ENCODE measurements around the gene LRRN3.
"Not testable (repeated sequence)": the region's sequence is repeated elsewhere in the genome, so short reads cannot be mapped to it uniquely, and the experiment has no call there.

LRRN3 gene

DNA sequence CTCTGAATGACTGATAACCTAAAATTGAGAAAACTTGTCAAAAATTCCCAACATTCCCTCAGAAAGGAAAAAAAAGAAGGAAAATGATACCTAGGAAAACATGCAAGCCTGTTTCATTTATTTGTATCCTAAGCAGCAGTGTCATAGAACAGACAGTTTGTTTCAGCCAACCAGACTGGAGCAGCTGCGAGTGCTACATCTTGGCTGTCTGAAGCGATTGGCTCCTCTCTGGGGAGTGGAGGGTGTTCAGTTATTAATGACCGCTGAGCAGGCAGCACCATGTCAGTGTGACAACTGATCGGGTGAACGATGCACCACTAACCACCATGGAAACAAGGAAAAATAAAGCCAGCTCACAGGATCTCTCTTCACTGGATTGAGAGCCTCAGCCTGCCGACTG is at the start of gene LRRN3:
Gene LRRN3, plus strand, starts transcription at position 282 of the 400 bp plus-strand sequence. CDS start 31,646 bp downstream, outside the sequence.
- DNase-seq (ENCODE audit: low read depth): no peak

DNA sequence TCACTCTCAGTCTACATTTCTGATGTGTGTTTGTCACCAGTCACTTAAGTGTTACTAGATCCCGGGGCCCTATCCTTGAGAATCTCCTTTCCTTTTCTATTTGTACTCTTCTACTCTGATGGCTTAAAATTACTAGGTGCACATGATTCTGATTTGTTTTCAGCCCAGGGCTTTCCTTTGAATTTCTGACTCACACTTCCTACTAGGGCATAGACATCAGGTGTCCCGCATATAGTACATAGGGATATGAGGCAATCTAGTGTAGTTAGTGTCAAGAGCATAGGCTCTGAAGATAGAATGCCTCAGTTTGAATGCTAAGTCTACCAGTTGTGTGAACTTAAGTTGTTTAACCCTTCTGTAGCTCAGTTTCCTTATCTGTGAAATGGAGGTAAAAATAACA is 49.4 kb upstream of the LRRN3 start:
- DNase-seq (ENCODE audit: low read depth): no peak

DNA sequence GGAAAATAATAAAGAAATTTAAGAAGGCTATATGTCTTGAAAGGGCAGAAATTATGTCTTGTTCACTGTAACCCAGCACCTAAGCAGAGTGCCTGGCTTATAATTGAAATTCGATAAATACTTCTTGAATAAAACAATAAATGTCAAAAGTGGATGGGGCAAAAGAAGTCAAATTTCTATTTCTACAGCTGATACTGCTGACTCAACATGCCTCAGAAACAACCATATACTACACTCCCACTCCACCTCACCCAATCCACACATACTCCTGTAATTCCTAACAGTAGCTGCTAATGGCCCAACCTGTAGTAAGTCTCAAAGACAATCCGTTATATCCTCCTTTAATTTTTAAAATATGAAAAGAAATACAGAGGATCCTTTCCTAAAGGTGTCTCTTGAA is 48.1 kb upstream of the LRRN3 start:
- DNase-seq (ENCODE audit: low read depth): no peak

DNA sequence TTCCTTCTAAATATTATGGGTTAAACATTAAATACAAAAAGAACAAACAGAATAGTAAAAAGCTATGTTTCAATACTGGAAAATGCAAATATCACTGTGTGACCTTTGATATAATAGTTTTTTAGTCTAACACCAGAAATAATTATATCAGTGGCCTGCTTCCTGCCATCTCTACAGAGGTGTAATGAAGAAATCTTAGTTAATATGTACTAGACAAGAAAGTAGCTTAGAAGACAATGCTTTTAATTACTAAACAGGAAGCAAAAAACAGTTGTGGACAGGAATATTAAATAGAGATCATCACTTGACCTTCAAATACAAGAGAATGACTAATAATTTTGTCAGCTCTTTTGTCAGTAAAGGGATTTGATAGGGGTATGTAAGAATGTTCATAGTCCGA is 47.4 kb upstream of the LRRN3 start:
- DNase-seq (ENCODE audit: low read depth): no peak

DNA sequence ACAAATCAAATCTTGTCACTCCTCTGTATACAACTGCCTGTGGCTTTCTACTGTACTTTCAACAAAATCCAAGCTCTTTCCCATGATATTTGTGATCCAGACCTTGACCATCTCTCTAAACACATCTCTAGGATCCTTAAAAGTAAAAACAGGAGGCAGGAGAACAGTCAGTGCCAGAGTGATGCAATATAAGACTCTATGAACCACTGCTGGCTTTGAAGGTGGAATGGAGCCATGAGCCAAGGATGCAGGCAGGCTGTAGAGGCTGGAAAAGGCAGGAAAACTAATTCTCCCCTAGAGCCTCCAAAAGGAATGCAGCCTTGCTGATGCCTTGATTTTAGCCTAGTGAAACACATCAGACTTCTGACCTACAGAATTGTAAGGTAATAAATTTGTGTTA is 45.5 kb upstream of the LRRN3 start:
- DNase-seq (ENCODE audit: low read depth): no peak

DNA sequence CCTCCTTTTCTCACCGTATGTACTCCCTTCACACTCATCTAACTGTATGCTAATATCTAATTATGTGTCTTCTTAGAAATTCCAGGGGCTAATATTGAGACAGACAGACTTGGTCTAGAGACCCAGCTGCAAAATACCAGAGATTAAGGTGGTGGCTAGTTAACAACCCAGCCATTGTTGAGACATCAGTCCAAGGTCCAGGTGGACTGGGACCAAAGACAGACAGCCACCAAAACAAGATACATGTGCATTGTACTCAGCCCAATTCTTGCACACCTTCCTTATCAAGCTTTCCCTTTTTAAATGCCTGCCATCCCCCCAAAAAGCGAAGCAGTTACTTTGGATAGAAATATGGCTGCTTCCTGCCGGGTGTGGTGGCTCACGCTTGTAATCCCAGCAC is 43.3 kb upstream of the LRRN3 start:
- DNase-seq (ENCODE audit: low read depth): no peak

DNA sequence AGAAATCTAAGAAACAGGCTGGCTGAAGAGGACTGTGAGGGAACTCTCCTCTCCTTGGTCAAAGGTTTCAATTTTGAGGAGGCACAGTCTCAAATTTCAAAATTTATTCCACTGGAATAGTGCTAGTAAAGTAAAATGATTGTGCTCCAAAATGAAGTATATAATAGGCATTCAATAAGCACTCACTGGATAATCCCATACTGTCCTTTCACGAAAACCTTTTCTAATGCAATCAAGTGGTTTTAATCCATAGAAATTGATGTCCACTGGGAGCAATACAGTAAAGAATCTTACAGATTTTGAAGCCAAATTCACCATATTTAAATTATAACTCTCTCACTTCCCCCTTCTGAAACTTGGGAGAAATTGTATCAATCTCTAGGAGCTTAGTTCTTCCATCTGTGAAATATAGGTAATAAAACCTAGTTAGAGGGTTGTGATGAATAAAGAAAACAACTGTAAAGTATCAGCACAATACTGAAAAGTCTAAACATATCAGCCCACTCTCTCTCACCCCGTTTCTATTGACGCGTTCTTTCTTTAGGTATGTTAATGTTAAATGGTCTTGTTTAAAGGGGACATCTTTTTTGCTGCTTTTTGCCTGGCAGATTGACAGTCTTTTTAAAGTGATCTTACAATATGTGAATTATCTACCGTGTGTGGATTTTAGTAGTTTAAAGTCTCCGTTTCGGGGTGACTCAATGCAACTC is 40.8 kb upstream of the LRRN3 start:
- DNase-seq (ENCODE audit: low read depth): no peak

DNA sequence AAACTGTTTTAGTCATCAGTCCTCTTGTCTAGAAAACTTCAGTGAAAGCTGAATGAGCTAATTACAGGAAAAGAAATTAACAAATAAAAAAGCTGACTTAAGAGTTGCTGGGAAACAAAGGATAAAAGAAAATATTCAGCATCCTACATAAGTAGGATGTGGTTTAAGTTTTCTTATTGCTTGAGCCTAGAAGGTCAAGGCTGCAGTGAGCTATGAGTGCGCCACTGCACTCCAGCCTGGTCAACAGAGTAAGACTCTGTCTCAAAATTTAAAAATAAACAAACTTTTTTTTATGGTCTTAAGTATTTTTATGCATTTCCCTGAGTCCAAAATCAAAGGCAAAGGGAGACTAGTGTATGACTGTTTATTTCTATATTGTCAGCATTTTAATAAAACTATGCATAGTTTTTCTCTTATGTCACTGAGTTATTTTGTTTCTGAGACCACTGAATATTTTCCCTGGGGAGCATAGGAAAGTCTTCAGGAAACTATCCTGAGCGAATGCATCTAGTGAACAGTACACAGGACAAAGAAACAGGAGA is 40.0 kb upstream of the LRRN3 start:
- DNase-seq (ENCODE audit: low read depth): no peak

DNA sequence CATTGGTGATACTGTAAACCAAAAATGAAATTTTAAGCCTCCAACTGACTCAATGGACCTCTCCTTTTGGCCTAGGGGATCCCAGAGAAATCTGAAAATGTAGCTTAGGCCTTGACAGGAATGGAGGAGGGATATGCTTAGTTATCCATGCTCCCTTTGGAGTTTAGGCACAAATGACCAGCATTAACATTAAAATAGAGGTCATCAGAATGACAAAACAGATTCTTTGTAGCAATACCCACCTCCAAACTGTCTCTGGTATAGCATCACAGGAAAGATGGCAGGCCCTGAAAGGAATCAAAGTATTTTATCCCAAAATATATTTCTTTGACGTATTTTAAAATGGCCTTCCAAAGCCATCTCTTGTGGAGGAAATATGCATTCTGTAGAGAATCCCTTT is 39.1 kb upstream of the LRRN3 start:
- DNase-seq (ENCODE audit: low read depth): no peak

DNA sequence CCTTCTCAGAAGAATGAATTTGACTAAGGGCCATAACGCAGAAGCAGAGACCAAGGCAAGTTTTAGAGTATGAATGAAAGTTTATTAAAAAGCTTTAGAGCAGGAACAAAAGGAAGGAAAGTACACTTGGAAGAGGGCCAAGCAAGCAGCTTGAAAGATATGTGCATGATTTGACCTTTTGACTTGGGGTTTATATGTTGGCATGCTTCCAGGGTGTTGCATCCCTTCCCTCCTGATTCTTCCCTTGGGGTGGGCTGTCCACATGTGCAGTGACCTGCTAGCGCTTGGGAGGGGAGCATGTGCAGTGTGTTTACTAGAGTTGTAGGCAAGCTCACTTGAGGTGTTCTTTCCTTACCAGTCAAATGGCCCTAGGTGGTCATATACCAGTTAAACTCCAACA is 37.9 kb upstream of the LRRN3 start:
- DNase-seq (ENCODE audit: low read depth): no peak

DNA sequence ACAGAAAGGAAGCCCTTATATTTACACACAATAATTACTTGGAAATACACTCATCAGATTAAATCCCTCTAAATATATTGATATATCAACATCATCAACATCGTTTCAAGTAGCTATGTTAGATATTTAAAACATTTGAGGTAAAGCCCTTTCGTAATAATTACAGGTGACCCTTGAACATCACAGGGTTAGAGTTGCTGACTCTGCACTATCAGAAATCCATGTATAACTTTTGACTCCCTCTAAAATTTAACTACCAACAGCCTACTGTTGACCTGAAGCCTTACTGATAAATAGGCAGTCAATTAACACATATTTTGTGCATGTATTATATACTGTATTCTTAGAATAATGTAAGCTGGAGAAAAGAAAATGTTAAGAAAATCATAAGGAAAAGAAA is 34.6 kb upstream of the LRRN3 start:
- DNase-seq (ENCODE audit: low read depth): no peak

DNA sequence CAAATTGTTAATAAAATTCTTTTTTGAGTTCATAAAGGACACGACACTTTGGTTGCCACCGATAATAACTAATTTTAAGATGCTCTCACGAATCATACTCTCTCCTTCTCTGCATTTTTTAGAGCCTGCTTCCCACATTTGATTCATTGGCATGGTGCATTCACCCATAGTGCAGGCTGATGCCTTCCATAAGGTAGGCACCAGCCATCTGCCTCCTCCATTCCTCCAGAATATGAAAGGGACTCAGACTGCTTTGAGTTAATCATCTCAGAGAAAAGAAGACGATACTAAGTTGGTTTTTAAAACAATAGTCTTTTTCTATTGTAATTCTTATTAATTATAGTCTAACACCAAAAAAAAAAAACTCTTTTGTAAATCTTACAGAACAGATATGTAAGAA is 33.9 kb upstream of the LRRN3 start:
- no peak for DNase-seq (ENCODE audit: low read depth)

DNA sequence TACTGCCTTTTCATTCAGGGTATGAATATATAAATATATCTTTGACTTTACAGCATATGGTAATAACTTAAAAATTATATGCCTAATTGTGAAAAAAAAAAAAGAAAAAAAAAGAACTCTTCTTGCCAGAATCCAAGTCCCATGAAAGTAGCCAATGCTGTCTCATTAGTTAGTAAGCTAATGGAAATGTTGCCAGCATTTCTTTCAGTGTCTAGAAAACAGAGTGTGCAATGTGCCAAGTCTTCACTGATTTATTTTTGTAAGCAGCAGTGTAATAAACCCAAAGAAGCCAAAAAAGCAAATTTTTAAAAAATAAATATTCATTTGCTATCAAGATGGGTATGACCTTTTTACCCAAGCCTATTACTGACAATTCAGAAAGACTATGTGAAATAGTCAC is 31.1 kb upstream of the LRRN3 start:
- no peak for DNase-seq (ENCODE audit: low read depth)

DNA sequence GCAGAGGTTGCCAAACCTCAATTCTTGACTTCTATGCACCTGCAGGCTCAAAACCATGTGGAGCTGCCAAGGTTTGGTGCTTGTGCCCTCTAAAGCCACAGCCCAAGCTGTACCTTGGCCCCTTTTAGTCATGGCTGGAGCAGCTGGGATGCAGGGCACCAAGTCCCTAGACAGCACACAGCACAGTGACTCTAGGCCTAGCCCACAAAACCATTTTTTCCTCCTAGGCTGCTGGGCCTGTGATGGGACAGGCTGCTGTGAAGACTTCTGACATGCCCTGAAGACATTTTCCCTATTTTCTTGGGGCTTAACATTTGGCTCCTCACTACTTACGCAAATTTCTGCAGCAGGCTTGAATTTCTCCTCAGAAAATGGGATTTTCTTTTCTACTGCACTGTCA is 27.8 kb upstream of the LRRN3 start:
- DNase-seq (ENCODE audit: low read depth): no peak

DNA sequence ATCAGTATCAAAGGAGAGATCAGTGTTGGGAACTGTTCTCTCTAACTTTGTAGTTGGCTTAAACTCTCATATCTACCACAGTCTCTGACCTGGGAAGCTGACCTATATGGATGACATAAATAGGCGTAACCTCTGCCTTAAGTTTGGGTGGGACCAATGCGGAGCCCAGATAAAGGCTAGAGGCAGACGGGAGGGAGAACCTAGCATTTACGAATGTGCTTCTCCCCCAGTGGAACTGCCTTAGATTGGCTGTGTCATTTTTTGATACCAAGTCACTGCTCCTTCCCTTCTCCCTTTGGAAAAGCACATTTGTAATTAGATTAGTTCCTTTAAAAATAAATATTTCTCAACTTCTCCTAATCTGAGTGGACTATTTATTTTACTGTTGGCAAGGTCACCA is 23.7 kb upstream of the LRRN3 start:
- DNase-seq (ENCODE audit: low read depth): no peak

DNA sequence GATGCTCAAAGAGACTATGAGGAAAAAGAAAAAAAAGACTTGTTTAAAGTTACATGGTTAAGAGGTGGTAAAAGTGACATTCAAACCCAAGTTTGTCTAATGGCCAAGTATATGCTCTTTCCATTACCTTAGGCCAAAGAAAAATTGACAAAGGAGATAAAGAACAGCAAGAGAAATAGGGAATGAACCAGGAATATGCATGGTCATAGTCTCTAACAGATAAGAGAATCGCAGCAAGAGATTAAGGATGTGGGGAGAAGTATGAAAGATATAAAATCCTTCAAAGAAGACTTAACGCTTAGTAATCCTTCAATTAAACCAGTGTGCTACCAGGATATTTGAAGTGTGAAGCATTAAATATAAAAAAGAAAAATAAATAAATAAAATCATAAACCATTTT is 23.2 kb upstream of the LRRN3 start:
- DNase-seq (ENCODE audit: low read depth): no peak

DNA sequence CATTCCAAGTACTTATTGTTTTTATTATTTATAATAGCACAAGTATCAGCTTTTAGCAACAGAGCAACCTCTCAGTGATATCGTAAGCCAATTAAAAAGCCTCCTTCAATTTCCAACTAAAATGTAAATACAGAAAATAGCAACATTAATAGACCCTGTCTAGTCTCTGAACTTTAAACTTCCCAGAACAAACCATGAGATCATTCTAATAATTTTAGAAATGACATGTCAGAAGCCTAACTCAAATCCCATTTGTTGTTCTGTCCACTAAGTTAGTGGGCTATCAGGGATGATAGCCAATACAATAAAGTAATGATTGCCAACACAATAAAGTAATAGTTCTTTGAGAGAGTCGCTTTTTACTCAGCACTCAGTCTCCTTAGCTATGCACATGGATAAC is 22.3 kb upstream of the LRRN3 start:
- DNase-seq (ENCODE audit: low read depth): no peak

DNA sequence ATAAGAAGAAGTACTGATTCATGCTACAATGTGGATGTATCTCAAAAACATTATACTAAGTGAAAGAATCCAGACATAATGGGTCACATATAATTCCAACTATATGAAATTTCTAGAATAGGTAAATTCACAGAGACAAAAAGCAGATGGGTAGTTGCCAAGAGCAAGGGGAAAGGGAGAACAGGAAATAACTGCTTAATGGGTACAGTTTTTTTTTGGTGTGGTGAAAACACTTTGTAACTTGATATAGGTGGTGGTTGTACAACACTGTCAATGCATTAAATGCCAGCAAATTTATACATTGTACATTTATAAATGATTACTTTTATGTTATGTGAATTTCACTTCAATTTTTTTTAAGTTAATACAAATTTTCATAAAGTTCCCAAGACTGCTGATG is 19.4 kb upstream of the LRRN3 start:
- no peak for DNase-seq (ENCODE audit: low read depth)

DNA sequence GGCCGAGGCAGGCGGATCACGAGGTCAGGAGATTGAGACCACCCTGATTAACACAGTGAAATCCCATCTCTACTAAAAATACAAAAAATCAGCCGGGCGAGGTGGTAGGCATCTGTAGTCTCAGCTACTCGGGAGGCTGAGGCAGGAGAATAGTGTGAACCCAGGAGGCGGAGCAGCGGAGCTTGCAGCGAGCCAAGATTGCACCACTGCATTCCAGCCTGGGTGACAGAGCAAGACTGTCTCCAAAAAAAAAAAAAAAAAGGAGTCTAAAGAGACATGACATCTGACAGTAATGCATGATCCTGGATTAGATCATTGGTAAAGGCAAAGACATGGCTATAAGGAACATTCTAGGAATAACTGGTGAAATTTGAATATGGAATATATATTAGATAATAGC is 18.3 kb upstream of the LRRN3 start:
- not testable (repeated sequence) for DNase-seq (ENCODE audit: low read depth)

DNA sequence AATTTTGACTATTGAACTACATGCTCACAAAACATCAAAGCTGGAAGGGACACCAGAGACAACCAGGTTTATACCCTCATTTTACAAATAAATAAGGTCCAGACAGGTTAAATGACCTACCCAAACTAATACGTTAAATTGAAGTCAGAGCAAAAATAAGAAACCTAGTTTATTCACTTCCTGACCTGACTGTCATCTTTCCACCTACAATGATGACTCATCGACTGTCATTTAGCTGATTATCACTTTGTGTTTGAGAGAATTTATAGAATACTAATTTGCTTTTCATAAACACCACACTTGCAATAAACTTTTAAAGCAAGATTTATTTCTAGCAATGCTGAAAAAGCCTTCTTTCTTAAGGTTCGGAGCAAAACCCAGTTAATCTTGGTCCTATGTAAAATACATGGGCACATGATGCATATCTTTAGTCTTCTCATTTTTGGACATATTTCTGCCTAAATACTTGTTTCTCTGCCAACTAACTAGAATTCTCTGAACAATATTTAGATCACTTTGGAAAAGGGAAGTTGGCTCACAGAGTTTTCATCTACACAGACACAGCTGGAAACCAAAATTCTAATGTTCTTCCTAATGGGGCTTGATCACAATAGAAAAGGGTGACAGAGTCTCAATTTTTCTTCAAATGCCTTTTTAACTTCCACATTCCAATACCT is 16.7 kb upstream of the LRRN3 start:
- DNase-seq (ENCODE audit: low read depth): no peak

DNA sequence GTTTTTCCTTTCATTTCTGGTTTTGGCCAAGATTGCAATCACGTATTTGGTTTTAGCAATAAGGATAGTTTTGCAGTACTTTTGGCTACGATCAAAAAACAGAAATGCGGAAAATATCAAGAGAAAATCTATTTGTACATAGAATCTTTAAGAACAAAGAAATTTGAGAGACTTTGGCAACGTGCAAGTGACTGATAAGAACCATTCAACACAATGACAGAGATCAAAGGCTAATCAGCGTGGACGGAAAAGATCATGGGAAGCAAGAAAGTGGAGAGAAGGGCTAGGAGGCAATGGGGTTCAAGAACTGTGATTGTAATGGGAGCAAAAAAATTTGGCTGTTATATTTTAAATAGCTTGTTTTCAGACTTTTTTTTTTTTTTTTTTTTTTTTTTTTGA is 16.2 kb upstream of the LRRN3 start:
- no peak for DNase-seq (ENCODE audit: low read depth)

DNA sequence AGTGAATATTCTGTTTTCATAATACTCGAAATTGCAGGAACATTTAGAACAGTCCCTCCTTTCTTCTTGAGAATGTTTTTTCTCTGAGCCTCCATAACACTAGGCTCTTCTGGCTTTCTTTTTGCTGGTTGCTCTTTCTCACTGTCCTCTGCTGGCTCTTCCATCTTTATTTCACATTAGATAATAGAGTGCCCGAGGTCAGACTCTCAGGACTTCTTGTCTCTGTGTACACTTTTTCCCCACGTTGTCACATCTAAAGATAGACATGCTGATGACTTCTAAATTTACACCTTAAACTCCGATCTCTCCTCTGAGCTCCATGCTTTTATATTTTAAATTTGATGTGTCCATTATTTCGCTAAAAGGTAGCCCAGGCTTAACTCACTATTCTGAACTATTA is 15.4 kb upstream of the LRRN3 start:
- DNase-seq (ENCODE audit: low read depth): no peak

DNA sequence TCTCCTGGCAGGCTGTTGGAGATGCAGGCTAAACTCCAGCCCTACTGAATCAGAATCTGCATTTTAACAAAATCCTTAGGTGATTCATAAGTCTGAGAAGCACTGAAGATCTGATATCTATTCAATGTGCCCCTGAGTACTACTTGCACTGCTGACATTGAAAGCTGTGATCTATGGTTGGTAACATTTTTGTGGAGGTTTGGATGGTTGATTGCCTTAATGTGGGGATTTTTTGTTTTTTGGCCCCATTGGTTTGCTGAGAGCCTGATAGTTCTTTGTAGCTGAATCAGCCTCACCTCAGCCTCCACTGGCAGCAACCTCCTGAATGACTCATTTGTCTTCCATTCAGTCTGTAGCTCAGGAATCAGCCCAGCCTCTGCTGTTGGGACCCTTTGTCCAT is 14.7 kb upstream of the LRRN3 start:
- DNase-seq (ENCODE audit: low read depth): no peak

DNA sequence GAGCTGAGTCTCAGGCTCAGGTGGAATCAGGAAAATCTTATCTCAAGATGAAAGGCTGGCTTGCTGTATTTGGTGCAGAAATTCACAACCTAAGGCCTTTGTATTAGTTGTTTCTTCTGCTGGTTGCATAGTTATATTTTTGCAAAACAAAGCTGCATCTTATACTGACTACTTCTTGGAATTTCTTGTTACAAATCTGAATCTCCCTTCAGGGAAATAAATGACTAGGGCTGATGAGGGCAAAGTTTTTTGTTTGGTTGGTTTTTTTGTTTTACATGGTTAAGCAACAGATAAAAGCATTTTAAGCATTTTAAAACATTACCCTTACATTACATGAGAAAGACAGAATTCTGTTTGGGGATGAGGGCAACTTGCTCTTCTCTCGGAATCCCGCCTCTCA is 13.9 kb upstream of the LRRN3 start:
- DNase-seq (ENCODE audit: low read depth): no peak

Data from HS-5 (cell line).